Measurements from ENCODE around the gene ZNF714. TPM values are rescaled to one million over a fixed set of nuclear protein-coding genes. Genes with fewer than 3 reads are reported as not detected.

ZNF714 gene
- total RNA-seq, 1 donor from 2014 or later = 22.6 TPM

DNA sequence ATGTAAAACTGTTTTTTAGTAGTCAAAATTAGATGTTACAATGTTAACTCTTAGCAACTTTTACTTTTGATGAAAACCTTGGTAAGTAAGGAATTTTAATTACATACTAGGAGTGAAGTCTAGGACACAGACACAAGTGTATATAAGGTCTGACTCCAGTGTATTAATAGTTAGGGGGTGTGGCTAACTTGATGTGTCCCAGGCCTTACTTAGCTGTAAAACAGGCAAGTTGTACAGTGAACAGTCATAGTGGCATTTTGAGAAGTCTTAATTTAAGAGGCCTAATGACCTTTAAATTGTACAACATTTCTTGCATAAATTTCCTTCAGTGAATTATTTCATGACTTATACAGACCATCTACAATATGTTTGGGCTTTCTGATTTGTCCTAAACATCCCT, 66.7 kb downstream of the ZNF714 start:
- Mint-ChIP-seq H3K27me3 (ENCODE audit: low read depth, unreplicated experiment) (no peaks in the 10 kb centered on the region), H3K9me3 (ENCODE audit: unreplicated experiment) (no peaks in the 10 kb centered on the region), H3K4me1 (ENCODE audit: low read depth, unreplicated experiment) (peaks cover 9% of the 10 kb centered on the region), H3K36me3 (ENCODE audit: low read depth, unreplicated experiment) (peaks cover 62% of the 10 kb centered on the region), H3K4me3 (ENCODE audit: unreplicated experiment) (no peak overlapping the region), H3K27ac (ENCODE audit: unreplicated experiment) (no peak overlapping the region)
- no peak for DNase-seq (ENCODE audit: low read depth)
- H4K20me1 ChIP-seq (ENCODE audit: insufficient read depth, low read length) = no peaks in the 10 kb centered on the region
- H3K9me3 ChIP-seq (ENCODE audit: insufficient read depth, low read depth, low read length) = peaks cover 4% of the 10 kb centered on the region
- no peaks in the 10 kb centered on the region for H3K4me1 ChIP-seq (ENCODE audit: insufficient read depth, low read length)
- H3K27ac ChIP-seq (ENCODE audit: low read depth, low read length) = no peak overlapping the region
- peaks cover 29% of the 10 kb centered on the region for H3K36me3 ChIP-seq (ENCODE audit: insufficient read depth, low read length)
- TF ChIP-seq, protein P1, sequence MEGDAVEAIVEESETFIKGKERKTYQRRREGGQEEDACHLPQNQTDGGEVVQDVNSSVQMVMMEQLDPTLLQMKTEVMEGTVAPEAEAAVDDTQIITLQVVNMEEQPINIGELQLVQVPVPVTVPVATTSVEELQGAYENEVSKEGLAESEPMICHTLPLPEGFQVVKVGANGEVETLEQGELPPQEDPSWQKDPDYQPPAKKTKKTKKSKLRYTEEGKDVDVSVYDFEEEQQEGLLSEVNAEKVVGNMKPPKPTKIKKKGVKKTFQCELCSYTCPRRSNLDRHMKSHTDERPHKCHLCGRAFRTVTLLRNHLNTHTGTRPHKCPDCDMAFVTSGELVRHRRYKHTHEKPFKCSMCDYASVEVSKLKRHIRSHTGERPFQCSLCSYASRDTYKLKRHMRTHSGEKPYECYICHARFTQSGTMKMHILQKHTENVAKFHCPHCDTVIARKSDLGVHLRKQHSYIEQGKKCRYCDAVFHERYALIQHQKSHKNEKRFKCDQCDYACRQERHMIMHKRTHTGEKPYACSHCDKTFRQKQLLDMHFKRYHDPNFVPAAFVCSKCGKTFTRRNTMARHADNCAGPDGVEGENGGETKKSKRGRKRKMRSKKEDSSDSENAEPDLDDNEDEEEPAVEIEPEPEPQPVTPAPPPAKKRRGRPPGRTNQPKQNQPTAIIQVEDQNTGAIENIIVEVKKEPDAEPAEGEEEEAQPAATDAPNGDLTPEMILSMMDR (IDR thresholded peaks at IDR 0.05; ENCODE audit: insufficient read depth, low read depth, low read length) = no peak
- TF ChIP-seq EZH2 (IDR thresholded peaks at IDR 0.05; ENCODE audit: insufficient read depth, low read length) = no peak
- peaks cover 13% of the 10 kb centered on the region for H3K79me2 ChIP-seq (ENCODE audit: insufficient read depth, low read length)
- no peak overlapping the region for H3K4me2 ChIP-seq (ENCODE audit: low read length)
- no peak overlapping the region for H2AFZ ChIP-seq (ENCODE audit: low read depth, low read length)
- H3K9ac ChIP-seq (ENCODE audit: low read length) = no peak overlapping the region
- H3K27me3 ChIP-seq (ENCODE audit: insufficient read depth, low read length) = no peaks in the 10 kb centered on the region
- no peak for FAIRE-seq
- H3K4me3 ChIP-seq (ENCODE audit: insufficient read depth, low read depth, low read length) = no peak overlapping the region

DNA sequence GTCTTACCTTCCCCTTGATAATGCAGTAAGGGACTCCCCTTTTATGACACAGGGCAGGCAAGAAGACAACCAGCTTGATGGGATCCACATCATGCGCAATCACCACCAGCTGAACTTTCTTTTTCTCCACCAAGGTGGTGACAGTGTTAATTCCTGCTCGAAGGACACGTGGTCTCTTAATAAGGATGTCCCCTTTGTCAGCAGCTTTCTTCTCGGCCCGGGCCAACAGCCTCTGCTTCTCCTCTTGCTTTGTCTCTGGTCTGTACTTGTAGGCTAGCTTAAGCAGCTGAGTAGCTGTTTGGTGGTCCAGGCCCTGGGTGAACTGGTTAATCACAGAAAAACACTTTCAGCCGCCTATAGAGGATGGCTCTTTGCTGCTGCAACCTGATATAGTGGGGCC, 67.9 kb downstream of the ZNF714 start:
- Histone ChIP-seq H3K4me3 (ENCODE audit: insufficient read depth, low read depth, low read length) (no peak overlapping the region), H3K9ac (ENCODE audit: low read length) (no peak overlapping the region), H3K4me2 (ENCODE audit: low read length) (no peak overlapping the region), H3K27me3 (ENCODE audit: insufficient read depth, low read length) (no peaks in the 10 kb centered on the region), H3K9me3 (ENCODE audit: insufficient read depth, low read depth, low read length) (peaks cover 4% of the 10 kb centered on the region), H3K79me2 (ENCODE audit: insufficient read depth, low read length) (peaks cover 10% of the 10 kb centered on the region), H3K36me3 (ENCODE audit: insufficient read depth, low read length) (peaks cover 26% of the 10 kb centered on the region), H3K27ac (ENCODE audit: low read depth, low read length) (no peak overlapping the region), H4K20me1 (ENCODE audit: insufficient read depth, low read length) (no peaks in the 10 kb centered on the region), H2AFZ (ENCODE audit: low read depth, low read length) (no peak overlapping the region), H3K4me1 (ENCODE audit: insufficient read depth, low read length) (no peaks in the 10 kb centered on the region)
- Mint-ChIP-seq H3K36me3 (ENCODE audit: low read depth, unreplicated experiment) (peaks cover 53% of the 10 kb centered on the region), H3K27me3 (ENCODE audit: low read depth, unreplicated experiment) (no peaks in the 10 kb centered on the region), H3K27ac (ENCODE audit: unreplicated experiment) (no peak overlapping the region), H3K4me1 (ENCODE audit: low read depth, unreplicated experiment) (peaks cover 5% of the 10 kb centered on the region), H3K4me3 (ENCODE audit: unreplicated experiment) (no peak overlapping the region), H3K9me3 (ENCODE audit: unreplicated experiment) (no peaks in the 10 kb centered on the region)
- DNase-seq (ENCODE audit: low read depth) (no peak), FAIRE-seq (no peak)
- no peak for TF ChIP-seq EZH2 (IDR thresholded peaks at IDR 0.05; ENCODE audit: insufficient read depth, low read length)
- TF ChIP-seq, protein P1 (IDR thresholded peaks at IDR 0.05; ENCODE audit: insufficient read depth, low read depth, low read length) = no peak

DNA sequence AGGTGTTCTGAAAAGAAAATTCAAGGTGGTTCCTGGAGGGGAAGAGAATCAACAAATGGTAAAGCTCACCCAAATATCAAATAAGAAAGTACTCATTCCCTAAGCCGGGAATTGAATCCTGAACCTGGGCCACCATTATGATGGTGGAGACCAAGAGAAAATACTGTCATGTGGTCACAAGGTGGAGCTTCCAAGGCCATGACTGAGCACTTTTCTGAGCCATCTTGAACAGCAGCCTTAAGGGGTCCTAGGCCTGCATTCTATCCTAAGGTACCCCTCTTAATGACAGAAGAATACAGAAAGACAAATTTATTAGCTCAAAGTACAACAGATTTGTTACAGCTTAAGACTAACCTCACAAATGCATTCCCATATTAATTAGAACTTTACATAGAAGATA, 69.5 kb downstream of the ZNF714 start:
- no peak overlapping the region for H3K27ac Mint-ChIP-seq (ENCODE audit: unreplicated experiment)
- H3K27me3 Mint-ChIP-seq (ENCODE audit: low read depth, unreplicated experiment) = no peaks in the 10 kb centered on the region
- Histone ChIP-seq H3K4me1 (ENCODE audit: insufficient read depth, low read length) (no peaks in the 10 kb centered on the region), H3K4me2 (ENCODE audit: low read length) (no peak overlapping the region), H3K9ac (ENCODE audit: low read length) (no peak overlapping the region), H3K27ac (ENCODE audit: low read depth, low read length) (no peak overlapping the region), H4K20me1 (ENCODE audit: insufficient read depth, low read length) (no peaks in the 10 kb centered on the region), H3K79me2 (ENCODE audit: insufficient read depth, low read length) (peaks cover 21% of the 10 kb centered on the region), H3K27me3 (ENCODE audit: insufficient read depth, low read length) (no peaks in the 10 kb centered on the region), H3K4me3 (ENCODE audit: insufficient read depth, low read depth, low read length) (no peak overlapping the region), H3K36me3 (ENCODE audit: insufficient read depth, low read length) (peaks cover 22% of the 10 kb centered on the region), H2AFZ (ENCODE audit: low read depth, low read length) (no peak overlapping the region), H3K9me3 (ENCODE audit: insufficient read depth, low read depth, low read length) (peaks cover 4% of the 10 kb centered on the region)
- H3K36me3 Mint-ChIP-seq (ENCODE audit: low read depth, unreplicated experiment) = peaks cover 58% of the 10 kb centered on the region
- DNase-seq (ENCODE audit: low read depth) (no peak), FAIRE-seq (no peak)
- no peak for TF ChIP-seq EZH2 (IDR thresholded peaks at IDR 0.05; ENCODE audit: insufficient read depth, low read length)
- TF ChIP-seq, protein P1 (IDR thresholded peaks at IDR 0.05; ENCODE audit: insufficient read depth, low read depth, low read length) = no peak
- no peak overlapping the region for H3K4me3 Mint-ChIP-seq (ENCODE audit: unreplicated experiment)
- H3K9me3 Mint-ChIP-seq (ENCODE audit: unreplicated experiment) = no peaks in the 10 kb centered on the region
- peaks cover 9% of the 10 kb centered on the region for H3K4me1 Mint-ChIP-seq (ENCODE audit: low read depth, unreplicated experiment)

All from astrocyte (in vitro differentiated cells and primary cell).